GM12875 (cell line): Measurements from ENCODE around the gene ASS1.

ENCODE experiments used
- H3K4me3 ChIP-seq: one replicate; pipeline ENCODE4 v1.5.1; 2011; ENCODE audit warnings: low read depth, low read length, control low read depth
- TF ChIP-seq, protein P1 (sequence below): IDR thresholded peaks from 2 replicates; pipeline ENCODE4 v1.5.1; 2011; ENCODE audit warnings: low read depth, mild to moderate bottlenecking, control low read depth, inconsistent platforms, low read length, moderate library complexity, borderline replicate concordance; ENCODE audit not compliant: insufficient read depth

The ASS1 gene

DNA sequence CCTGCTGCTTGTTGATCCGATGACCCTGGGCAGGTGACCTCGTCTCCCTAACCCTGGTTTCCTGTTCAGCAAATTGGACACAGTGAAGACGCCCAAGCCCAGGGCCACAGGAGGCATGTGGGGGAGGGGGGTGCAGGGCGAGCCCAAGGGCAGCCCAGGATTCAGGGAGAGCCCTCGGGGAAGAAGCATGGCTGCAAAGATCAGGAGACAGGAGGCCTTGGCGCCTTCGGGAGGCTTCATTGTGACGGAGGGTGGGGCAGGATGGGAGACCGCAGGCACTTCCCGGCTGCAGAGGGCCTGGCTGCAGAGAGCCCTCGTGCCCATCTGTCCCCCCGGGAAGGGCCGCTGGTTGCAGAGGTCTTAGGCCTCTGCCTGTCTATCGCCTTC lies 6.2 kb downstream of the ASS1 start:
- TF ChIP-seq, protein P1, sequence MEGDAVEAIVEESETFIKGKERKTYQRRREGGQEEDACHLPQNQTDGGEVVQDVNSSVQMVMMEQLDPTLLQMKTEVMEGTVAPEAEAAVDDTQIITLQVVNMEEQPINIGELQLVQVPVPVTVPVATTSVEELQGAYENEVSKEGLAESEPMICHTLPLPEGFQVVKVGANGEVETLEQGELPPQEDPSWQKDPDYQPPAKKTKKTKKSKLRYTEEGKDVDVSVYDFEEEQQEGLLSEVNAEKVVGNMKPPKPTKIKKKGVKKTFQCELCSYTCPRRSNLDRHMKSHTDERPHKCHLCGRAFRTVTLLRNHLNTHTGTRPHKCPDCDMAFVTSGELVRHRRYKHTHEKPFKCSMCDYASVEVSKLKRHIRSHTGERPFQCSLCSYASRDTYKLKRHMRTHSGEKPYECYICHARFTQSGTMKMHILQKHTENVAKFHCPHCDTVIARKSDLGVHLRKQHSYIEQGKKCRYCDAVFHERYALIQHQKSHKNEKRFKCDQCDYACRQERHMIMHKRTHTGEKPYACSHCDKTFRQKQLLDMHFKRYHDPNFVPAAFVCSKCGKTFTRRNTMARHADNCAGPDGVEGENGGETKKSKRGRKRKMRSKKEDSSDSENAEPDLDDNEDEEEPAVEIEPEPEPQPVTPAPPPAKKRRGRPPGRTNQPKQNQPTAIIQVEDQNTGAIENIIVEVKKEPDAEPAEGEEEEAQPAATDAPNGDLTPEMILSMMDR = no peak
- no peak overlapping the region for H3K4me3 ChIP-seq

DNA sequence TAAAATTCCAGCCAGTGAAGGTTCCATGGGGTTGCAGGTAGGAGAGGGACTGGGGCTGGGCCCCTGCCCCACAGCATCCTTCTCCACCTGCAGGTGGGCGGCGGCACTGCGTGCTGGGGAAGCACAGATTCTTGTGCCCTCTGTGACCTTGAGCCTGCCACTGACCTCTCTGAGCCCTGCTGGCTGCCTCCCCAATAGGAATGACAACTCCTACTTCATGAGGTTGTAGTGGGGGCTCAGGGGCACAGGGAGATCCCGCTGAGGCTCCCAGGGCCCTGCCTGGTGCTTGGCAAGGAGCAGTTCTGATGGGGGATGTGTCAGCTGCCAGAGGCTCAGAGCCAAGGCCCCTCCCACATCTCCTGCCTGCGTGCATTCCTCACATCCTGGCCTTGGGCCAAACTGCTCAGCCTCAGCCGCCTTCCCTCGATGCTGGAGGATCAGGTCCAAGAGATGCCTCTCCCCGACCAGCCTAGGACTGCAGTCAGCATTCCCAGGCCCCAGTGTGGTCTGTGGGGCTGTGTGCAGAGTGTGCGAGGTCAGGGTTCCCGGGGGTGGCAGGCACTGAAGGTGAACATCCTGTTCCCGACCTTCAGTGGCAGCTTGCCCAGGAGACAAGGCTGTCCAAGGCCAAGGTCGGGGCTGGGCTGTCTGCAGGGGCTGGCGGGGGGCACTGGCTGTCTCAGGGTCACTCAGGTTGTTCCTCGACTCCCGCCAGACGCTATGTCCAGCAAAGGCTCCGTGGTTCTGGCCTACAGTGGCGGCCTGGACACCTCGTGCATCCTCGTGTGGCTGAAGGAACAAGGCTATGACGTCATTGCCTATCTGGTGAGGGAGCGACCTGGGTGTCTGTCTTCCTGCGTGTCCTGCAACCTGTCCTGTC lies 7.0 kb downstream of the ASS1 start:
- H3K4me3 ChIP-seq = no peak overlapping the region
- TF ChIP-seq, protein P1 = peak; percentile 65

DNA sequence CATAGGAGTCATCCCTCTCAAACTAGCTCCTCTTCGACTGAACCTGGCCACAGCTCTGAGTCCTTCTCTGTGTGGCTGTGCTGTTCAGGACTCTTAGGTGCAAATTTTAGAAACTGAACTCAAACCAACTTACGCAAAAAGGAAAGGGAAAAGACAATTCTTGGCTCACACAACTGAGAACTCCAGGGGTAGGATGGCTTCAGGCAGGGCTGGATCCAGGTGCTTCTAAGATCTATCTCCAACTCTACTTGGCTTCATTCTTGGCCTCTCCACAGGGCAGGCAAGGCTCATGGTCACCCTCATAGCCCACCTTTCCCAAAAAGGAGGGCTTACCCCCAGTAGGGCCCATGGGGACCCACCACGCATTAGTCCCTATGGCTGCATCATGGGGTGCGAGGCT lies 8.1 kb downstream of the ASS1 start:
- H3K4me3 ChIP-seq = no peak overlapping the region
- TF ChIP-seq, protein P1 = no peak

DNA sequence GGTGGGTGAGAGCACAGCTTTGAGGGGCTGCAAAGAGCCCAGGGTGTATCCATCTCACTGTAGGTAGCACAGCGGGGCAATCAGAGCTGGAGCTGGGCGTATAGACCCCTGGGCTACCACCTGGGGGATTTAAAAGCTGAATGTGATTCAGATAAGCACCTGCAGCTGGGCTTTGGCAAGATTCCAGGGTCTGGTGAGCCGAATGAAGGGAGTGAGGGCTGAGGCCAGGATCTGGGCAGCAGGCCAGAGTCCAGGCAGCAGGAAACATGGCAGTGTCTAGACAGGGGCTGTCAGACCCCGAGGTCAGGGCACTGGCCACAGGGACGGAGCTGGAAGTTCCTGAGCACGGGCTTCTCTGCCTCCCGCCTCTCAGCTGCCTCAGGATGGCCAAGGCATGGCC lies 8.7 kb downstream of the ASS1 start:
- TF ChIP-seq, protein P1 = no peak
- no peak overlapping the region for H3K4me3 ChIP-seq

DNA sequence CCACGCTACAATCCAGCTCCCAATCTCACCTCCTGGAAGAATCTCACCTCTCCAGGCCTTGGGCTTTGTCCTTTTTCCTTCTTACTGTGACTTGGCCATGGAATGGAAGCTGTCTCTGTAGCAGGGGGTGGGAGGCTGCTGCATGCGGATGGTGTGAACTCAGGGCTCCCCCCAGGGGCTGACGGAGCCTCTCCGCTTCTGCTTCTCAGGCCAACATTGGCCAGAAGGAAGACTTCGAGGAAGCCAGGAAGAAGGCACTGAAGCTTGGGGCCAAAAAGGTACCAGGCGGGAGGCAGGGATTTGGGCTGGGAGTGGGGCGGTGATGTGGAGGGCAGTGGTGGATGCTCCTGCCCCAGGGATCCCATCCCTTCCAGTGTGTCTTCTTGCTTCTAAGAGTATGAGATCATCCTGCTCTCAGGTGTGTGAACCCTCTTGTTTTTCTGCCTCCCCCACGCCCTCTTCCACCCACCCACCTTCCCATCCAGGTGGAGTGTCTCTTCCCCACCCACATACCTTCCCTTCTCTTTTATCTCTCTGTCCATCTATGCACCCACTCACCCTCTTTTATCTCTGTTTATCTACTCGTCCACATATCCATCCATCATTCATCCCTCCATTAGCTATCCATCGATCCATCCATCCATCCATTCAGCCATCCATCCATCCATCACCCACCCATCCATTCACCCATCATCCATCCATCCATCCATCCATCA lies 9.5 kb downstream of the ASS1 start:
- TF ChIP-seq, protein P1 = no peak
- H3K4me3 ChIP-seq = no peak overlapping the region

DNA sequence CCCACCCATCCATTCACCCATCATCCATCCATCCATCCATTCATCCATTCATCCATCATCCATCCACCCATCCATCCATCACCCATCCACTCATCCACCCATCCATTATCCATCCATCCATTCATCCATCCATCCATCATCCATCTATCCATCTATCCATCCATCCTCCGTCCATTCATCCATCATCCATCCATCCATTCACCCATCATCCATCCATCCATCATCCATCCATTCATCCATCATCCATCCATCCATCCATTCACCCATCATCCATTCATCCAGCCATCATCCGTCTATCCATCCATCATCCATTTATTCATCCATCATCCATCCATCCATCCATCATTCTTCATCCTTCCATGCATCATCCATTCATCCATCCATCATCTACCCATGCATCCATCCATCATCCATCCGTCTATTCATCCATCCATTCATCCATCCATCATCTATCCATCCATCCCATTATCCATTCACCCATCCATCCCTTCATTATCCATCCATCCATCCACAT lies 10.1 kb downstream of the ASS1 start:
- TF ChIP-seq, protein P1 = no peak

More for the DNA sequence above, 10.1 kb downstream of the ASS1 start:
- no peak overlapping the region for H3K4me3 ChIP-seq
